Measurements from ENCODE around the gene PTPRR.

DNA sequence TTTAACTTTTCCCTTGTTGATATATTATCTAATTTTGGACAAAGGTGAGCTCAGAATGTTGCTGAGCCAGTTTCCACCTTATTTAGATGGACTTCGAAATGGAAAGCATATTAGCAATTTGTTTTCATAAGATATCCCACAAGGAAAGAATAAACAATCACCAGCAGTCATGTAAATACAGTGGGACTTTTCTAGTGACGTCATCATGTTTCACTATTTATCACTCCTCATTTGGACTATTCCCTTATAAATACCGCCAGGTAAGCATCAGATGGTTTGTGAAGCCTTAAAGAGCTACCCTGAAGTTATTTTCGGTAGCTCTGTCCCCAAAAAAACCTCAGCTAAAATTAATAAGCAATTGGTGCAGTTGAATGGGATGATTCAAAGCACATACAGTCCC is 110.7 kb downstream of the PTPRR start:
- TF ChIP-seq, protein P1, sequence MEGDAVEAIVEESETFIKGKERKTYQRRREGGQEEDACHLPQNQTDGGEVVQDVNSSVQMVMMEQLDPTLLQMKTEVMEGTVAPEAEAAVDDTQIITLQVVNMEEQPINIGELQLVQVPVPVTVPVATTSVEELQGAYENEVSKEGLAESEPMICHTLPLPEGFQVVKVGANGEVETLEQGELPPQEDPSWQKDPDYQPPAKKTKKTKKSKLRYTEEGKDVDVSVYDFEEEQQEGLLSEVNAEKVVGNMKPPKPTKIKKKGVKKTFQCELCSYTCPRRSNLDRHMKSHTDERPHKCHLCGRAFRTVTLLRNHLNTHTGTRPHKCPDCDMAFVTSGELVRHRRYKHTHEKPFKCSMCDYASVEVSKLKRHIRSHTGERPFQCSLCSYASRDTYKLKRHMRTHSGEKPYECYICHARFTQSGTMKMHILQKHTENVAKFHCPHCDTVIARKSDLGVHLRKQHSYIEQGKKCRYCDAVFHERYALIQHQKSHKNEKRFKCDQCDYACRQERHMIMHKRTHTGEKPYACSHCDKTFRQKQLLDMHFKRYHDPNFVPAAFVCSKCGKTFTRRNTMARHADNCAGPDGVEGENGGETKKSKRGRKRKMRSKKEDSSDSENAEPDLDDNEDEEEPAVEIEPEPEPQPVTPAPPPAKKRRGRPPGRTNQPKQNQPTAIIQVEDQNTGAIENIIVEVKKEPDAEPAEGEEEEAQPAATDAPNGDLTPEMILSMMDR (IDR thresholded peaks at IDR 0.05; ENCODE audit: low read depth, low read length, missing input control) = no peak
- TF ChIP-seq HNF4G (IDR thresholded peaks at IDR 0.05) = no peak

Data from liver (tissue), 3 donors.